NCI-H2029 treated with DMSO at 0.1 percent for 48 hours (cell line): ENCODE results near the gene FANCC.
"Not testable (repeated sequence)": the region's sequence is repeated elsewhere in the genome, so short reads cannot be mapped to it uniquely, and the experiment has no call there.

ENCODE experiments used
- DNase-seq: peaks from one replicate; lab custom pipeline; 2025; lab: John Stamatoyannopoulos, UW

FANCC gene

DNA sequence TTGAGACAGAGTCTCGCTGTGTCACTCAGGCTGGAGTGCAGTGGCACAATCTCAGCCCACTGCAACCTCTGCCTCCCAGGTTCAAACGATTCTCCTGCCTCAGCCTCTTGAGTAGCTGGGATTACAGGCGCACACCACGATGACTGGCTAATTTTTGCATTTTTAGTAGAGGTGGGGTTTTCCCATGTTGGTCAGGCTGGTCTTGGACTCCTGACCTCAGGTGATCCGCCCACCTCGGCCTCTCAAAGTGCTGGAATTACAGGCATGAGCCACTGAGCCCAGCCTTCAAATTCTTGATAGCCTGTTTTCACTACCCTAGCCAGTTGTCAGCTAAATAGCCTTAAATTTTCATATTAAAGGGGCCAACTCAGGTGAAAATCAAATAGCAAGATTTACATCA, 11.6 kb upstream of the FANCC start:
- not testable (repeated sequence) for DNase-seq

DNA sequence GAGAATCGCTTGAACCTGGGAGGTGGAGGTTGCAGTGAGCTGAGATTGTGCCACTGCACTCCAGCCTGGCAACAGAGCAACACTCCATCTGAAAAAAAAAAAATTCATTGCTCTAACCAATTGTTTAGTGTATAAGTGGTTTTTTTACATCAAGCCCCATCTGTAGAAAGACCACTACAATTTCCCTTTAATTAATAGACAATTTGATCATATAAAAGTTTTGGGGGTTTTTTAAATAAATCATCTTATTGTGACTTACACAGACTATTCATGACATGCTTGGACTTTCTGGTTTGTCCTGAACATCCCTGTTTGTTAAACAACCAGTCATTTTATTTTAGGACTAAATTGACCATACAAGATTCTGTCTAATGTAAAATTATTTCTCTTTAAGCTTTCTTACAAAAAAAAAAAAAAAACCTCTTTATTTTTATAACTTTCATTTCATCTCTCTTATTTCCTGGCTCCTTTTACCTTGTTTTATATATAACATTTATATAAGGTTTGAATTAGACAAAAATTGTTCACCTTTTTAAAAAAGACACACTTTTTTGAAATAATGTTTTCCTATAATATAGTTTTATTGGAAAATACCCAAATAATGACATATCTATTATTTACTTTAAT, 9.8 kb upstream of the FANCC start:
- DNase-seq: no peak

DNA sequence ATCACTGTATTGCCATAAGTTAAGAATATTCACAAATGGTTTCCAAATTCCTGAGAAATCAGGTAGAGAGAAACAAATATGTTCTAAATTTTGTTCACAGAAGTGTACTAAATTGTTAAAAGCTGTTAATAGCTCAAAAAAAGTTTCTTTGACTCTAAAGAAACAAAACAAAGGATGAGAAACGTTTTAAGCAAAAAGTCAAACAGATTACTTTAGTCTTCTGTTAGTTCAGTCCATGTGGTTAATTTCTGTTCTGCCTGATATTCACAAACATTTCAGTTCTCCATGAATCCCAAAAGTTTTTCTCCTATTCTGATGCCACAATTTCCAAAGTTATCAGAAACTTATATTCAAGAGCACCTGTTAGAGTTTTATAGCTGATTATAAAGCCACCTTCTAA, 7.7 kb upstream of the FANCC start:
- no peak for DNase-seq

DNA sequence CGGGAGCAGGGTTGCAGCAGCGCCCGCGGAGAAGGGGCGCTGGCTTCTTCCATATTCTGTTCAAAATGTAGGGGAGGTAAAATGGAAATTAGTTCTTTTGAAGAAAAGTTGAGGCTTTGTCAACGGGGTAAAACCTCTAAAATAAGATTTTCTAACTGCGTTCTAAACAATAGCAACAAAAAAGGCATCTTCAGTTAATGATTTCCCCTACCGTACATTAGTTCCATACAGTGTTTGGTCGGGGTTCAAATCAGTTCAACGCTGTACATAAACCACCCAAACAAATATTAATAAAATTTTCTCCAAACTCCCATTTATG, 343 bp upstream of the FANCC start:
- no peak for DNase-seq

DNA sequence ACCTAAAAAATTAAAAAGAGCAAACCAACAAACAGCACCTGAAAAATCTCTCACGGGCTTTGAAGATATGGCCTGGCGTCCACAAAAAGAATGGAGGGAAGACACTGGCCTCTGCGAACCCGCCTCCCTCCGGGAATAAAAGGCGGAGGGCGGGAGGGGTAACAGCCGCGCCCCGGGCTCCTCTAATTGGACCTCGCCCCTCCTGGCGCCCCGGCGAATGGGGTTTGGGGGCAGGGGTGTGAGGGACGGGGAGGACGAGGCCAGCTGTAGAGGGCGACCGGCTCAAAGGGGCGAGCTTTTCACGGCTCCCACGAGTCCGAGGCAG, 753 bp downstream of the FANCC start:
- DNase-seq: peak; percentile 40

DNA sequence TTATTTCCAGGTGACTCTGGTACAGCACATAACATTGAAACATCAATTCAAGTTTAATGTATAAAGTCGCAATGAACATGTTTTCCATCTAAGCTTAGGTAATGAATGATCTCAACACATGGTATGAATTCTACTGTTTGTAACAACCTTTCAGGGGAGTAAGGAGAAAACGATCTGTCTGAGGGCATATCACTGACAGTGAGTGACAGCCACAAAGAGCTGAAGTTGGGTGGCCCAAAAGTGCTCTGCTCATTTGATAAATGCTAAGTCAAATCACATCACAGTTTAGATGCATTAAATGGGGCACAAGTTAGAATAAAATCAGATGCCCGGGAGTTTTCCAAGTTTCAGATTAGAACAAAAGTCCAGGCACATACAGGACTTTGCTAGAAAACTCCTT, 1.2 kb downstream of the FANCC start:
- no peak for DNase-seq

DNA sequence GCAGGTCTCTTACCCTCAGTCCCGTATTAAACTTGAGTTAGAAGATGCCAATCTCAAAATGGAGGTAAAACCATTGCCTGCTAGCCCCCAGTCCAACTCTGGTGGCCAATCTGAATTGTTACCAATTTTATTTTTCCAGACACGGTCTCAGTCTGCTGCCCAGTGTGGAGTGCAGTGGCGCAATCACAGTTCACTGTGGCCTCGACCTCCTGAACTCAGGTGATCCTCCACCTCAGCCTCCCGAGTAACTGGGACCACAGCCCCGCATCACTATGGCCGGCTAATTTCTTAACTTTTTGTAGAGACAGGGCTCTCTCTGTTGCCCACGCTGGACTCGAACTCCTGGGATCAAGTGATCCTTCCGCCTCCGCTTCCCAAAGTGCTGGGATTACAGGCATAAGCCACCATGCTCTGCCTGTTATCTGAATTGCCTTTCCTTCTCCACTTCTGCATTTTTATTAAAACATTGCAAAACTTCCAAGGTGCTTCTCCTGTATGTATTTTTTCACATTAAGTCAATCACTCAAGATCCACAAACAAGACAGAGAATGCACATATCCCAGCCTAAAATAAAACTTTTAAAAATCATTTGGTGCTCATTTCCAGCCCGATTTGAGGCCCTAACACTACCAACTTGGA, 2.3 kb downstream of the FANCC start:
- DNase-seq: no peak

DNA sequence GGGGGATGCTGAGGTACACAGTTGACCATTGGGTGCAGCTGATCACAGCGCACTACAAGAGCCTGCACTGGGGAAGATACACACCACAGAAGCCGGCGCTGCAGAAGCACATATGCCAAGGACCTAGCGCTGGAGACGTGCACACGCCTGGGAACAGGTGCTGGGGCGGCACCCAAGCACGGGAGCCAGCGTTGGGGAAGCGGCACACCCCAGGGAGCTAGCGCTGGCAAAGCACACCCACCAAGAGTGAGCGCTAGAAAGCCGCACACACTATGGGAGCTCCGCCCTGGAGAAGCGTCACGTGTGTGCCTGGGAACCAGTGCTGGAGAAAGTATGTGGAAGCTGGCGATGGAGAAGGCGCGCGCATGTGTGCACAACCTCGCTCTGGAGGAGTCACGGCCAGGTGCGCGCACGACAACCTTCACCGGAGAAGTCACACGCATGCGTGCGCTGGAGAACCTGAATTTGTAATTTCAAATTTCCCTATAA, 4.5 kb downstream of the FANCC start:
- peak; percentile 91 for DNase-seq

DNA sequence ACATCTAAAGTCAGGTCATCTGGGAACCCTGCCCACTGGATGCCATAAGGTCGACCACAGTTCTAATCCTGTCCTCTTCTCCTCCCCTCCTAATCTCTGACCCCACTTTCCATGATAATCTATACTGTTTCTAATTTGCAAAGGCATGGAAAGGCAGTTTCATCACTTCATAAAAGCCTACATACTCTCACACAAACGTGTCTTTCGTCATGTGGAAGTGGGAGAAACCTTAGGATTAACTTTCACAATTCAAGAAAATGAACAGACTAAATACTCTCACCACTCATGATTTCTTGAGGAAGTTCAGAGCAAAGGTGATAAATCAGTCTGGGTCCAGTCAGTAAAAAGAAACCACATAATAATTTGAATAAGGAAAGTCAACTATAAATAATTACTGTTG, 5.5 kb downstream of the FANCC start:
- DNase-seq: no peak

DNA sequence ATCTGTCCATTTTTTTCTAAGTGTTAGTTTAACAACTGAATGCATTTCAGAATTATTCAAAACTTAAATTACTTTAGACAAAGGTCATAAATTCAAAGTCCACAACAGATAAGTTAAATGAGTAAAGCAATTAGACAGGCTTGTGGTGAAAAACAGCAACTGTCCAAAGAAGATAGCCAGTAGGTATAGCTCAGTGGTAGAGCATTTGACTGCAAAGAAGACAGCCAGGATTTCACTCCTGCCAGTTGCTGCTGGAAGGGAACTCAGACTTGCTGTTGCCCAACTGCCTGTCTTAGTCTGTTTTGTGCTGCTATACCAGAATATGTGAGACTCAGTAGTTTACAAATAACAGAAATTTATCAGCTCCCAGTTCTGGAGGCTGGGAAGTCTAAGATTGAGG, 10.0 kb downstream of the FANCC start:
- no peak for DNase-seq

DNA sequence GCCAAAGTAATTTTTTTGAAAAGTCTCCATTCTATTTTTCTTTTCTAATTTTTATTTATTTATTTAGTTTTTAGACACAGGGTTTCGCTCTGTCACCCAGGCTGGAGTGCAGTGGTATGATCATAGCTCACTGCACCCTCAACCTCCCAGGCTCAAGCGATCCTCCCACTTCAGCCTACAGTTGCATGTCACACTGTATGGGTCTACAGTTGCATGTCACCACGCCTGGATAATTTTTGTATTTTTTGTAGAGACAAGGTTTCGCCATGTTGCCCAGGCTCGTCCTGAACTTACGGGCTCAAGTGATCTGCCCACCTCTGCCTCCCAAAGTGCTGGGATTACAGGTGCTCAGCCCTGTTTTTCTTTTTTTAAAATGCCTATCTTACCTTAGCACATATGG, 10.7 kb downstream of the FANCC start:
- DNase-seq: no peak

DNA sequence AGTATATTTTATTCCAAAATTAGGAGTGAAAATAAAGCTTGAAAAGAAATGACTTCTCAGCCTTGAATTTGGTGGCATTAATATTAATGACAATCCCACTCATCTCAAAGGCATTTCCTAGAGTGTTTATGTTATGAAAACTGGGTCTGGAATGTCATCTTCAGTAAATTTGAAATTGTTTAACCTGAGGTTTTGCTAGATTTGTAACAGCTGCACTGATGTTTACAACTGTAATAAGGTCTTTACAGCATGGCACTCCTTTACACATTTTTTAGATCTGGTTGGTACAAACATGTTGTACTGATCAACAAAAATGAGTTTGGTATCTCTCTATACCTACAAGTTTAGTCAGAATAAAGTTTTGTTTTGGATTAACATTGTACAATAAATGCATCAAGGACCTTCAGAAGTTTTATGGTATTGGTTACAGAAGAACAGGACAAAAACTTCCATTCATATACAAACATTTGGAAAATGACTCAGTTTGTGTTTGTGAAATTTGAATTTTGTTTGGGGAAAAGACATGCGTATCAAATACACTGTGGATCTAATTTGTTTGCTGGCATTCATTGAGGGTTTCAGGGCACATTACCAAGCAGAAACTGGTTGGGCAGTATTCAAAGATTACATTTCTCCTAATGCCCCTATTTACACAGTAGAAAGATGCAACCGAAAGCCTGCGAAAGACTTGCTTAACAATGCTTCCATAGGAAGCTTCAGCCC, 11.6 kb downstream of the FANCC start:
- DNase-seq: no peak

DNA sequence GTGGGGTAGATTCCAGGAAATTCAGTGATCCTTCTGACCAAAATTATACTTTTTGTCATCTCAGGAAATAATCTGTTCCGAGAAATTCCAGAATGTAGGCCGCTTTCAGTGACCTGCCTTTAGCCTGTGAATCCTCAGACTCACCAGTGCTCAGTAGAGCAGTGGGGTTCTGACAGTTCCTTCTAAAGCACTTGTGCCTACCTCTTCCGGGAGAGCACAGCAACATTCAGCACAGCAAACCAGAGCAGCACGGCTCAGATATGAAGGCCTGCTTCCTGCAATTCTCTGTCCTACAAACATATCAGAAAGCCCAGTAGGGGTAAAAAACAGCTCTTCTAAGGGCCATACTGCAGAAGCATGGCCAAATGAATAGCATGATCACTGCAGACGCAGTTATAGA, 15.0 kb downstream of the FANCC start:
- DNase-seq: no peak

DNA sequence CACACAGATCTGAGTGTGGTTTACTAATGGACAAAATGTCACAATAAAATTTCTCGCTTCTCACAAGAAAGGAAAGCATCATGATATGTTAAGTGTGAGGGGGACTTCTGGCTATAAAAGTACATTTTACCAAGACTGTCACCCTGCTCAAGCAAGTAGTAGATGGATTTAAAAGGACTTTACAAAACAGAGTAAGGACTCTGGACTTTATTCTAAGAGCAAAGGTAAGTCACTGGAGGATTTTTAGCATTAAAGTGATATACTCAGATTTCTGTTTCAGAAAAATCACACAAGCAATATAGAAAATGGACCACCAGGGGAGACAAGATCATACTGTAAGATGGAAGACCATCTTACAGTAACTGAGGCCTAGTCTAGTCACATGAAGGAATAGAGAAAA, 19.7 kb downstream of the FANCC start:
- no peak for DNase-seq

DNA sequence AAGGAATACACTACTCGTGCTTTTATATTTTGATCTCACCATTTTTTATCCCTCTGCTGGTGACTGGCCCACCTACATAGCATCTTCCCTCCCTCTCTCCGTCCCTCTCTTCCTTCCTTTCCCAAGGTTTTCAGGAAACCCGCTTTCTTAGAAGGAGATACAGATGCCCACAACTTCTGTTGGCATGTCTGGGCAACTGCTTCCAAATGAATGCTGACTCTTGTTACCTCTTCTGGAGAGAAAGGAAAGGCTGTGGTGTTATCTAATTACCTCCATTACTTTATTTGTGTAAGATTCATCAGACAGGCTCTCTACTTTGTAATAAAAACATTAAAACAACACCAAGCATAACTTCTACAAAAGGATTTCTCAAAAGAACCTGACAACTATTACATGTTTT, 20.2 kb downstream of the FANCC start:
- no peak for DNase-seq

DNA sequence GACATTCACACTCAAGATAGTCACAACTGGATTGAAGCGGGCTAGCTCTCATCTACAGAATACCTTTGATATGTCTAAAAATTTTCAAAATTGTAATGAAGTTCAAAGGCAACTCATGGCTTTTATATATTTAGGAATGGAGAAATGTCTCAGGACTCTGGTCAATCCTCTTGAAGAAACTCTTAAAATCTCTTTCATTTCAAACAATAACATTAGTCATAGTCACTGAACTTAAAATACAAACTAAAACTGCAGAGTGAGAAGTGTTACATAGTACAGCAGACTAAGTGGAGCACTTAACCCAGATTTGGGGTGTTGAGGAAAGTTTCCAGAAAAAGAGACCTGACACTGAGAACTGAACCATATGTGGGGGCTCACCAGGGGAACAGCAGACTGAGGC, 20.7 kb downstream of the FANCC start:
- no peak for DNase-seq

DNA sequence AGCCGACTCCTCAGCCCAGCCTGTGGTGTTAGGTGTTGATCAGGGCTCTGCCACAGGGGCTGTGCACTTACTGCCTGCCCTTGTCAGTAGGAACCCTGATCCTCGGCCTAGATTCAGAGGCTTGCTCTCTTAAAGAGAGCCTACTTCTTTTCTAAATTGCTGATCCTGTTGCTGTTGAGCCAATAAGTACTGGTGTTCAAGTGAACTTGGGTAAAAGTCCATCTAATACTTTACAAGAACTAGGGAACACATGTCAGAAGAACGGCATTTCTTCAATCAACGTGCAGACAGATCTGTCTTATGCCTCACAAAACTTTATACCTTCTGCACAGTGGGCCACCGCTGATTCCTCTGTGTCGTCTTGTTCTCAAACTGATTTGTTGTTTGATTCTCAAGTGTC, 24.2 kb downstream of the FANCC start:
- DNase-seq: not testable (repeated sequence)

DNA sequence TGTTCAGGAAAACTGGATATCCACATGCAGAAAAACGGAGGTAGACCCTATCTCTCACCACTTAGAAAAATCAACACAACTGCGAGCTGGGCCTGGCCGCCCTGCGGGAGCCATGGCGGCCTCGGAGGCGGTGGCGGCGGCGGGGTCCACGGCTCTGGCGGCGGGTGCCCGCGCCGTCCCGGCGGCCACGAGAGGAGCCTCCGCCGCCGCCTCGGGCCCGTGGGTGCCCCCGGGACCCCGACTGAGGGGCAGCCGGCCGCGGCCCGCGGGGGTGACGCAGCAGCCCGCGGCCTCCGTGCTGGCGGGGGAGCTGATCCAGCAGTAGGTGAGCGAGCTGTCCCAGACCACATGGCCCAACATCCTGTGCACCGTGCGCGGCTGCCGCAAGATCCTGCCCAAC, 25.3 kb downstream of the FANCC start:
- DNase-seq: no peak

DNA sequence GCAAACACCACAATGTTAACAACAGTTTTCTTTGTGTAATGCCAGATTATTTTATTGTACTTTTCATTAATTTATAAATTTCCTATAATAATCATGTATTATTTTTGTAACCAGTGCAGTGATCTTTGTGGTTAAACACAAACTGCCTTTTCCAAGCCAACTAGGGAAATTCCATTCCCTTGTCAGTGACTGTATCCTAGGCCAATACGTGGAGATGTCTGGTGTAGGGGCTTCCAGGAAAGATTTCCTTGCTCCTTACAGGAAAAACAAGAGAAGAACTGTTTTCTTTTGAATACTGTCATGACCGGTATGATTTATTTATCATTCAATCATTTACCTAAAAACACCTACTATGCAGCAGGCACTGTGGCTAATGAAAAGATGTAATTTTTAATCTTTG, 31.4 kb downstream of the FANCC start:
- DNase-seq: no peak

DNA sequence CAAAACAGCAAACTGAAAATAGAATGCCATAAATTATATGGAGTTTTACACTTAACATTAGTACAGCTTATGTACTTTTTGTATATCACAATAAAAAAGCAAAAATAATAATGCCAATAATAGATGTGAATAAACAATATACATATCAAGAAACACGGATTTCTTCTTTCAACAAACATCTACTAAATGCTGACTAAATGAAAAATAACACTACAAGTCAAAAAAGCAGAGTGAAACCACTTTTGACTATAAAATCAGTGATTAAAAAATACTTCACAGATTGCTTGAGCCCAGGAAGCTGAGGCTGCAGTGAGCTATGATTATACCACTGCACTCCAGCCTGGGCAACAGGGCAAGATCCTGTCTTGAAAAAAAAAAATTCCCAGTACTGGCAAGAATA, 32.2 kb downstream of the FANCC start:
- DNase-seq: no peak

DNA sequence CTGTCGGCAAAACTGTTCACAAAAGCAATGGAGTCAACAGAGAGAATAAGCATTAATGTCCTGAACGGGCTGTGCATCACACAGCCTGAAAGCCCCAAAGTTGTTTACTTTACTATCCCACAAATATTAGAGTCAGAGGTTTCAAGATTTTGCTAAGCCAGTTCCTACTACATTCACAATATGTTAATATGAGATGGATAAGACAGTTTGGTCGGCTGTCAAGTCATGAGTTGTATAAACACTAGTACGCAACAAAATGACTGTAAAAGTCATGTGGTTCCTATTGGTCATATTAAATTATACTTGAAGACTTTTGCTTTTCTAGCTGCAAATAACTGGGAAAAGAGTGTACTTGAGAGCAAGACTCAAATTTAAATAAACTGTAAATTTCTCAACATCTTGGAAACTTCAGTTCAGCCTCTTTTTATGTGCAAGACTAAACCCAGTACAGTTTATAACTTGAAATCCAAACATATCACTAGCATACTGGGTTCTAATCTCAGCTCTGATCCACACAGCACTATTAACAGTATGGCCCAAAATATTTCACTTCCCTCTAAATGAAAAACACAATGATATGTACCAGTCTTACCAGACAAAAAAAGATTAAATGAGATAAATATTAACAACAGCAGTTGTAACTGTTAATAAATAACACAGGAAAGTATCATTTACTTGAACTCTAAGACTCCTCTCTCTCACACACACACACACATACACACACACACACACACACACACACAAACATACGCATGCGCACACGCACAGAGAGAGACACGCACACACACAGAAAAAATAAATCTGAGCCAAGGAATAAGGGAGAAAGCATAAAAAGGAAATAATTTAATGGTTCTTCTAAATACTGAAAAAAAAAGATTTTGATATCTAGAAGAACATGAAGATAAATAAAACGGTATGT, 33.1 kb downstream of the FANCC start:
- no peak for DNase-seq

DNA sequence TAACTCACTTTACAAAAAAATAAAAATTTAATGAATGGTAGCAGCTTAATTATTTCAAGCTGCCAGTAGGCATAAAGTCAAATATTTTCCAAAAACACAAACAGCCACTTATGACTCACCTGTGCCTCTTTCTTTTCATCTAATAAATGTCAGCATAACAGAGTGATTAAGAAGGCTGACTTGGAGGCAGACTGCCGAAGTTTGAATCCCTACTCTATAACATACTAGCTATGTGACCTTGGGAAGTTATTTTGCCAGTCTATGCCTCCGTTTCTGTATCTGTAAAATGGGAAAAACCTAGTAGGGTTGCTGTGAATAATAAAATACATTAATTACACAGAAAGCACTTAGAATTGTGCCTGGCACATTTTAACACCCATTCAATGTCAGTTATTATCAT, 33.8 kb downstream of the FANCC start:
- no peak for DNase-seq

DNA sequence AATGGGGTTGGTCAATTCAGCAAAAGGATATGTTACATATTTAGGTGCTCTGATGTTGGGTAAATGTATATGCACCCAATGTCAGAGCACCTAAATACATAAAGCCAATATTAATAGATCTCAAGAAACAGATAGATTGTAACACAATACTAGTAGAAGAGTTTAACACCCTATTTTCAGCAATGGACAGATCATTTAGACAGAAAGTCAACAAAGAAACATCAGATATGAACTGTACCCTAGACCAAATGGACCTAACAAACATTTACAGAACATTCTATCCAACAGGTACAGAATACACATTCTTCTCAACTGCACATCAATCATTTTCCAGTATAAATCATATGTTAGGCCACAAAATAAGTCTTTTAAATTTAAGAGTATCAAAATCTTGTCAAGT, 35.2 kb downstream of the FANCC start:
- no peak for DNase-seq
